HEK293T (cell line): ENCODE results near the gene COASY.

Experiments used
- CTCF ChIA-PET: fragments of 350-600 bp; formaldehyde crosslinking; extraction: SDS; loops from one replicate; lab custom pipeline; 2021; ENCODE audit warnings: antibody characterized with exemption, inconsistent platforms; lab: Yijun Ruan, JAX
- POLR2A ChIA-PET: fragments of 350-600 bp; formaldehyde crosslinking; extraction: SDS; loops from one replicate; lab custom pipeline; 2020; ENCODE audit warnings: antibody characterized with exemption, inconsistent platforms; lab: Yijun Ruan, JAX
- DNase-seq: peaks from one replicate; pipeline ENCODE4 v3.0.0; 2012; ENCODE audit warnings: mixed read lengths; ENCODE audit errors: extremely low spot score
- ARNT ChIP-seq: fragments of 450-650 bp; IDR thresholded peaks from 2 replicates; pipeline ENCODE4 v1.6.1; 2017; ENCODE audit warnings: mild to moderate bottlenecking
- BHLHE40 ChIP-seq: fragments of 450-650 bp; IDR thresholded peaks from 2 replicates; pipeline ENCODE4 v1.6.1; 2016; ENCODE audit warnings: mild to moderate bottlenecking, moderate library complexity, borderline replicate concordance
- ELF4 ChIP-seq: fragments of 450-650 bp; IDR thresholded peaks from 2 replicates; pipeline ENCODE4 v1.6.1; 2017; ENCODE audit warnings: antibody characterized with exemption
- FOXA1 ChIP-seq: fragments of 450-650 bp; IDR thresholded peaks from 2 replicates; pipeline ENCODE4 v1.6.1; 2016; ENCODE audit warnings: mild to moderate bottlenecking
- FOXK2 ChIP-seq: fragments of 450-650 bp; IDR thresholded peaks from 2 replicates; pipeline ENCODE4 v1.6.1; 2016; ENCODE audit warnings: mild to moderate bottlenecking
- FOXM1 ChIP-seq: fragments of 450-650 bp; IDR thresholded peaks from 2 replicates; pipeline ENCODE4 v1.6.1; 2017; ENCODE audit warnings: mild to moderate bottlenecking, borderline replicate concordance
- HDGF ChIP-seq: fragments of 450-650 bp; IDR thresholded peaks from 2 replicates; pipeline ENCODE4 v1.6.1; 2017; ENCODE audit warnings: antibody characterized with exemption, borderline replicate concordance
- L3MBTL2 ChIP-seq: fragments of 450-650 bp; conservative IDR thresholded peaks from 2 replicates; pipeline ENCODE4 v1.6.1; 2016; ENCODE audit warnings: mild to moderate bottlenecking
- LEF1 ChIP-seq: fragments of 450-650 bp; IDR thresholded peaks from 2 replicates; pipeline ENCODE4 v1.6.1; 2017; ENCODE audit warnings: mild to moderate bottlenecking, borderline replicate concordance
- NFRKB ChIP-seq: fragments of 450-650 bp; IDR thresholded peaks from 2 replicates; pipeline ENCODE4 v1.6.1; 2016; ENCODE audit warnings: mild to moderate bottlenecking, moderate library complexity
- PKNOX1 ChIP-seq: fragments of 450-650 bp; IDR thresholded peaks from 2 replicates; pipeline ENCODE4 v1.6.1; 2016
- SP1 ChIP-seq: fragments of 450-650 bp; IDR thresholded peaks from 2 replicates; pipeline ENCODE4 v1.6.1; 2017
- SUZ12 ChIP-seq: fragments of 450-650 bp; IDR thresholded peaks from 2 replicates; pipeline ENCODE4 v1.6.1; 2016; ENCODE audit warnings: mild to moderate bottlenecking
- TARDBP ChIP-seq: fragments of 450-650 bp; IDR thresholded peaks from 2 replicates; pipeline ENCODE4 v1.6.1; 2016
- ZNF384 ChIP-seq: fragments of 450-650 bp; IDR thresholded peaks from 2 replicates; pipeline ENCODE4 v1.6.1; 2016

The COASY gene

GRCh38 chr17:42613699-42614295, 51.8 kb downstream of the COASY start:
- POLR2A ChIA-PET, result interaction anchor here (0.6 to 1.0 kb wide), 2 partner anchors 22 to 64 kb away, joined by 4 to 8 read pairs; no protein-coding TSS in a partner anchor
- CTCF ChIA-PET, result no interaction called here
- no peak for DNase-seq
- TF ChIP-seq PKNOX1 (no peak), L3MBTL2 (no peak), SP1 (no peak), NFRKB (no peak), ARNT (no peak), BHLHE40 (no peak), FOXM1 (no peak), LEF1 (no peak), TARDBP (no peak), SUZ12 (no peak), ZNF384 (no peak), HDGF (no peak), FOXK2 (no peak), FOXA1 (no peak), ELF4 (no peak)
